Retinal pigment epithelial cell (primary cell): Measurements from ENCODE around the gene ANKRD17.

Source experiments
- DNase-seq: peaks from one replicate; pipeline ENCODE4 v3.0.0-alpha.2; 2010; ENCODE audit warnings: low read depth
- H3K4me3 ChIP-seq: 2 replicates; pipeline ENCODE4 v1.5.1; 2011; ENCODE audit warnings: mild to moderate bottlenecking, low read length, control low read depth, moderate library complexity
- TF ChIP-seq, protein P1 (sequence below): conservative IDR thresholded peaks from 2 replicates; pipeline ENCODE4 v1.5.1; 2011; ENCODE audit warnings: low read depth, low read length, control low read depth, inconsistent platforms

Gene ANKRD17

GRCh38 chr4:73064536-73064935 lies 194.1 kb downstream of the ANKRD17 start:
- no peak for DNase-seq
- TF ChIP-seq, protein P1, sequence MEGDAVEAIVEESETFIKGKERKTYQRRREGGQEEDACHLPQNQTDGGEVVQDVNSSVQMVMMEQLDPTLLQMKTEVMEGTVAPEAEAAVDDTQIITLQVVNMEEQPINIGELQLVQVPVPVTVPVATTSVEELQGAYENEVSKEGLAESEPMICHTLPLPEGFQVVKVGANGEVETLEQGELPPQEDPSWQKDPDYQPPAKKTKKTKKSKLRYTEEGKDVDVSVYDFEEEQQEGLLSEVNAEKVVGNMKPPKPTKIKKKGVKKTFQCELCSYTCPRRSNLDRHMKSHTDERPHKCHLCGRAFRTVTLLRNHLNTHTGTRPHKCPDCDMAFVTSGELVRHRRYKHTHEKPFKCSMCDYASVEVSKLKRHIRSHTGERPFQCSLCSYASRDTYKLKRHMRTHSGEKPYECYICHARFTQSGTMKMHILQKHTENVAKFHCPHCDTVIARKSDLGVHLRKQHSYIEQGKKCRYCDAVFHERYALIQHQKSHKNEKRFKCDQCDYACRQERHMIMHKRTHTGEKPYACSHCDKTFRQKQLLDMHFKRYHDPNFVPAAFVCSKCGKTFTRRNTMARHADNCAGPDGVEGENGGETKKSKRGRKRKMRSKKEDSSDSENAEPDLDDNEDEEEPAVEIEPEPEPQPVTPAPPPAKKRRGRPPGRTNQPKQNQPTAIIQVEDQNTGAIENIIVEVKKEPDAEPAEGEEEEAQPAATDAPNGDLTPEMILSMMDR: no peak
- H3K4me3 ChIP-seq: no peak overlapping the region

- TF ChIP-seq, protein P1: no peak
- no peak for DNase-seq
- H3K4me3 ChIP-seq: no peak overlapping the region
Measured at GRCh38 chr4:73055241-73055897, 203.2 kb downstream of the ANKRD17 start.

GRCh38 chr4:73053974-73054480 lies 204.6 kb downstream of the ANKRD17 start:
- no peak for DNase-seq
- TF ChIP-seq, protein P1: no peak
- no peak overlapping the region for H3K4me3 ChIP-seq

DNA sequence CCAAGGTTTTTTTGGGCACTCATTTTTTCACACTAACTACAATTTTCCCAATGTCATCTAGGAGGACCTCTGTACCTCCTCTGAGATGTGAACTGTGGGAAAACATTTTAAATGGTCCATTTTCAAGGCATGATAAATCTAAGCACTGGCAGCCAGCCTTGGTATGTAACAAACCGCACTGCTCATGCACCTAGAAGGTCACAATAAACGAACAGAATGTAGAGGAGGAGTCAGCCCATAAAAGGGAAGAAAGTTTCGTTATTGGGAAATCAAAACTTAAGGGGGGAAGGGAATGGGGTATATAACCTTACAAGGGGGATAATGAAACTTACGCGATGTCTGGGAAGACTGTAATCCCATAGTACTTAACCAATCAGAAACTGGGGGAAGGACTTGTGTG lies 205.5 kb downstream of the ANKRD17 start:
- TF ChIP-seq, protein P1: no peak
- no peak for DNase-seq
- no peak overlapping the region for H3K4me3 ChIP-seq

GRCh38 chr4:73051625-73052024 lies 207.0 kb downstream of the ANKRD17 start:
- no peak for DNase-seq
- TF ChIP-seq, protein P1: no peak
- no peak overlapping the region for H3K4me3 ChIP-seq

GRCh38 chr4:73045879-73046278 lies 212.7 kb downstream of the ANKRD17 start:
- TF ChIP-seq, protein P1: no peak
- H3K4me3 ChIP-seq: no peak overlapping the region
- no peak for DNase-seq

DNA sequence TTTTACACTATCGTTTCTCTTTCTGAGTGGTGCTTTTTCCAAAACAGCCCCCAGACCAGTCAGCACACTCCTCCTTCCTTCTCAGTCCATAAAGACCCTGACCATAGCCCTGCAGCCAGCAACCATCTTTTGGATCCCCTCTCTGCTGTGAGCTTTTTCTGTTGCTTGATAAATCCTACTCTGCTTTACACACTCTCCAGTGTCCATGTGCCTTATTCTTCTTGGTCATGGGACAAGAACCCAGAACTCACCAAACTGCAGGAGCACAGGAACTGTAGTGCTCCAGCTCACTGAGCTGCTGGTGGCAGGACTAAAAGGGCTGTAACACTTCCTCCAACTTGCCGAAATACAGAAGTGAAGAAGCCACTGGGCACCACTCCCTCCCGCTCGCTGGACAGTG lies 221.5 kb downstream of the ANKRD17 start:
- no peak for DNase-seq
- TF ChIP-seq, protein P1: no peak
- no peak overlapping the region for H3K4me3 ChIP-seq
